GM12878 (cell line): ENCODE data around the gene CMTM3. TPM values are rescaled to one million over a fixed set of nuclear protein-coding genes. Genes with fewer than 3 reads are reported as not detected.
A peak's percentile ranks its signal among the peaks of the same experiment; 100 is the strongest.

Source experiments
- ATAC-seq: fragments of 200-7000 bp; cut with Tn5 transposase; 3 replicates; pipeline ENCODE4 v1.9.1; 2020; ENCODE audit warnings: mild to moderate bottlenecking, moderate library complexity
- BruUV-seq: library from RNA; stranded (reverse); fragments of 400-500 nt; replicated peaks from 2 replicates; lab custom pipeline; 2021; lab: Mats Ljungman, UMichigan
- CTCF ChIA-PET: fragments of 300-600 bp; sonication (Branson Sonifier 250); formaldehyde crosslinking; extraction: SDS; loops from one replicate; lab custom pipeline; 2021; ENCODE audit warnings: inconsistent platforms; lab: Yijun Ruan, JAX
- POLR2A ChIA-PET: fragments of 350-600 bp; formaldehyde crosslinking; extraction: SDS; loops from one replicate; lab custom pipeline; 2021; ENCODE audit warnings: inconsistent platforms; lab: Charles Lee
- RAD21 ChIA-PET: fragments of 300-600 bp; sonication (Branson Sonifier 250); formaldehyde crosslinking; loops from one replicate; lab custom pipeline; 2023; ENCODE audit warnings: antibody characterized with exemption; ENCODE audit not compliant: unreplicated experiment; lab: Charles Lee
- SMC1A ChIA-PET: fragments of 300-600 bp; sonication (Branson Sonifier 250); formaldehyde crosslinking; loops from one replicate; lab custom pipeline; 2023; ENCODE audit not compliant: unreplicated experiment, uncharacterized antibody; lab: Charles Lee
- DNase-seq: peaks from one replicate; pipeline ENCODE4 v3.0.0-alpha.2; 2011; ENCODE audit warnings: low read depth, low spot score
- FAIRE-seq: peaks from 3 replicates; lab custom pipeline; 2011; peaks lifted over from hg19 to GRCh38; lab: Jason Lieb, UNC
- H2AFZ ChIP-seq: 2 replicates; pipeline ENCODE4 v1.6.0; 2011; ENCODE audit warnings: low read depth, low read length, control low read depth; ENCODE audit not compliant: control insufficient read depth
- H3K27ac ChIP-seq: 2 replicates; pipeline ENCODE4 v1.5.1; 2011; ENCODE audit warnings: control low read depth; ENCODE audit not compliant: control insufficient read depth, insufficient read depth
- H3K27me3 ChIP-seq, 2 experiments: replicated peaks in 1 of 2; 2 replicates each; pipeline versions ENCODE4 v1.6.0 to v1.6.1; 2011; ENCODE audit warnings: low read length in 1 of 2; ENCODE audit not compliant: control insufficient read depth in 2 of 2, insufficient read depth in 2 of 2
- H3K36me3 ChIP-seq, 2 experiments: 2 replicates each; pipeline ENCODE4 v1.5.1; 2011; ENCODE audit warnings: low read length in 1 of 2; ENCODE audit not compliant: control insufficient read depth in 2 of 2, insufficient read depth in 2 of 2
- H3K4me1 ChIP-seq: 2 replicates; pipeline ENCODE4 v1.6.1; 2011; ENCODE audit warnings: mild to moderate bottlenecking, low read length, moderate library complexity, mixed read lengths; ENCODE audit not compliant: control insufficient read depth, insufficient read depth
- H3K4me2 ChIP-seq: 2 replicates; pipeline ENCODE4 v1.6.0; 2011; ENCODE audit warnings: control low read depth; ENCODE audit not compliant: control insufficient read depth, insufficient read depth
- H3K4me3 ChIP-seq: fragments of 200-600 bp; sonication (generic); 2 replicates; pipeline ENCODE4 v1.5.1; 2016
- H3K79me2 ChIP-seq: 2 replicates; pipeline ENCODE4 v1.6.0; 2011; ENCODE audit warnings: low read length; ENCODE audit not compliant: control insufficient read depth, insufficient read depth
- H3K9ac ChIP-seq: 2 replicates; pipeline ENCODE4 v1.8.0; 2011; ENCODE audit warnings: low read length, control low read depth, mixed read lengths; ENCODE audit not compliant: control insufficient read depth, insufficient read depth
- H3K9me3 ChIP-seq: replicated peaks from 3 replicates; pipeline ENCODE4 v1.5.1; 2011; ENCODE audit warnings: mild to moderate bottlenecking, low read length; ENCODE audit not compliant: control insufficient read depth, insufficient read depth
- H4K20me1 ChIP-seq: 2 replicates; pipeline ENCODE4 v1.6.0; 2011; ENCODE audit not compliant: control insufficient read depth, insufficient read depth
- EED ChIP-seq: sonication (generic); IDR thresholded peaks from 2 replicates; pipeline ENCODE4 v1.6.1; 2016; ENCODE audit warnings: antibody characterized with exemption, low read depth
- EGR1 ChIP-seq, 2 experiments: IDR thresholded peaks; 1 replicate in 1 of 2; 2 replicates in 1 of 2; pipeline ENCODE4 v1.6.1; 2011 to 2012; ENCODE audit warnings: low read depth in 2 of 2, low read length in 2 of 2, borderline replicate concordance in 1 of 2, mild to moderate bottlenecking in 1 of 2, moderate library complexity in 1 of 2
- EZH2 ChIP-seq: IDR thresholded peaks from 2 replicates; pipeline ENCODE4 v1.6.1; 2012; ENCODE audit warnings: low read depth, mild to moderate bottlenecking, control low read depth, inconsistent platforms, low read length, borderline replicate concordance; ENCODE audit not compliant: control insufficient read depth
- FOXM1 ChIP-seq: IDR thresholded peaks from 2 replicates; pipeline ENCODE4 v1.6.1; 2012; ENCODE audit warnings: low read depth, mild to moderate bottlenecking, inconsistent platforms, low read length, moderate library complexity
- HDGF ChIP-seq: fragments of 450-650 bp; IDR thresholded peaks from 2 replicates; pipeline ENCODE4 v1.6.1; 2016; ENCODE audit warnings: antibody characterized with exemption
- IKZF1 ChIP-seq: fragments of 450-650 bp; conservative IDR thresholded peaks from 2 replicates; pipeline ENCODE4 v1.6.1; 2017; ENCODE audit warnings: antibody characterized with exemption, mild to moderate bottlenecking
- MTA2 ChIP-seq: fragments of 450-650 bp; IDR thresholded peaks from 2 replicates; pipeline ENCODE4 v1.6.1; 2016; ENCODE audit warnings: low read depth, mild to moderate bottlenecking, moderate library complexity
- NBN ChIP-seq: fragments of 450-650 bp; IDR thresholded peaks from 2 replicates; pipeline ENCODE4 v1.6.1; 2016
- SREBF2 ChIP-seq: IDR thresholded peaks from 2 replicates; pipeline ENCODE4 v1.6.1; 2012; ENCODE audit warnings: mild to moderate bottlenecking, low read length
- WRNIP1 ChIP-seq: IDR thresholded peaks from 2 replicates; pipeline ENCODE4 v1.6.1; 2011; ENCODE audit warnings: low read depth, low read length, improper control_type of control experiment, borderline replicate concordance
- YY1 ChIP-seq: IDR thresholded peaks from 2 replicates; pipeline ENCODE4 v1.6.1; 2011; ENCODE audit warnings: low read depth, mild to moderate bottlenecking, low read length
- WGBS: methylation state at CpG from one replicate; pipeline ENCODE4 v1.1.6; 2016; ENCODE audit warnings: low lambda C conversion rate; ENCODE audit not compliant: insufficient replicate concordance, insufficient coverage; ENCODE audit errors: missing lambda C conversion rate; 5-methylcytosine and 5-hydroxymethylcytosine counted together
- in situ Hi-C: fragments of 300-500 bp; cut with MboI; formaldehyde crosslinking; loops from 9 replicates; pipeline ENCODE4 v1.14.3; 2018; ENCODE audit warnings: mixed read lengths
- intact Hi-C: fragments of 100-400 bp; cut with micrococcal nuclease; formaldehyde crosslinking; loops from one replicate; pipeline ENCODE4 v1.14.2; 2022; ENCODE audit not compliant: unreplicated experiment
- polyA plus RNA-seq, 11 experiments: library from polyadenylated mRNA; depleted of rRNA in 4 of 11; unstranded in 6 of 11; stranded (reverse) in 5 of 11; fragments of >200 nt; fragmentation: Nextera tagmentation in 4 of 11; fragmentation: Illumina TruSeq in 1 of 11; extraction: Ambion mirVana in 4 of 11; extraction: Trizol in 1 of 11; gene quantifications; 1 replicate in 1 of 11; 2 replicates in 10 of 11; pipeline versions ENCODE4 v1.2.1 to v1.2.3, GENCODE V29; 2011 to 2016; ENCODE audit warnings: inconsistent platforms in 2 of 11, missing spikeins in 2 of 11, low read depth in 1 of 11
- total RNA-seq, 4 experiments: library from RNA; depleted of rRNA in 3 of 4; stranded (reverse); fragments of >200 nt in 3 of 4; fragmentation: Illumina TruSeq in 1 of 4; extraction: Trizol in 1 of 4; gene quantifications; 2 replicates each; pipeline versions ENCODE4 v1.2.1 to v1.2.3, GENCODE V29; 2013 to 2021
- TF ChIP-seq, protein P1 (sequence below): fragments of 450-650 bp; IDR thresholded peaks from 2 replicates; pipeline ENCODE4 v1.6.1; 2016; ENCODE audit warnings: mild to moderate bottlenecking
- TF ChIP-seq, protein P2 (sequence below): fragments of 450-650 bp; IDR thresholded peaks from 2 replicates; pipeline ENCODE4 v1.6.1; 2018; ENCODE audit warnings: borderline replicate concordance, mild to moderate bottlenecking; ENCODE audit not compliant: partially characterized antibody
- TF ChIP-seq, protein P3 (sequence below): fragments of 450-650 bp; IDR thresholded peaks from 2 replicates; pipeline ENCODE4 v1.6.1; 2017; ENCODE audit warnings: mild to moderate bottlenecking, moderate library complexity

Gene CMTM3
- total and polyA plus RNA-seq, 10 of the 15 experiments (the other 5 are each of a cell fraction or from before 2014, with no cell fraction given), result 5.4 to 47.4 (median 28.6) TPM

DNA sequence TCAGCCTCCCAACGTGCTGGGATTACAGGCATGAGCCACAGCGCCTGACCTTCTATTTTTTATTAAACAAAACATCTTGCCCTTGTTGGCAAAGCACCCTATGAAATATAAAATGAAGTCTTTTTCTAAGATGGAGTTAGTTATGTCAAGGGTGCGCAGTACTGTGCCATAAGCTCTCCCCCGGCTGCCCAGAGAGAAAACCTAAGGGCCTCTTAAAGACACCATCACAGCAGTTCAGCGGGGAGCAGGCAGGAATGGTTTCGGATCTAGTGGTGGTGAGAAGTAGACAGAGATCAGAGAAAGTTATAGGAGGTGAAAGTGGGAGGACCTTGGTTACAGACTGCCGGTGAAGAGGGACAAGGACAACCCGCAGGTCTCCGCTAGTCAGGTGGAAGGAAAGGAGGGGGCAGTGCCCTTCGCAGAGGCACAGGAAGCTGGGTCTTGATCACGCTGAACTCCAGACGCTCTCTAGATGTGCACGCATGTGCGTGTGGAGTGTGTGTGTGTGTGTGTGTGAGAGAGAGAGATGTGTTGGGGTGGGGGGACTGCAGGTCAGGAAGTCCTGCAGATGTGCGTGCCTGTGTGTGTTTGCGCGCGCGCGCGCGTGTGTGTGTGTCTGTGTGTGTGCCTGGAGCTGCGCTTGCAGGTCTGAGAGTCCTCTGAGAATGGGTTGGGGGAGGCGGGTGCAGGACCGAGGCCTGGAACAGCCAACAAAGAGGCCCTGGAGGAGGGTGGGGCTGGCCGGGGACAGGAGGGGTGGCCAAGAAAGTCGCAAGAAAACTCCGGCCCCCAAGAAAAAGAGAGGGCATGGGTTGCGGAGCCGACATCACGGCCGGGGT is 748 bp upstream of the CMTM3 start:
- Histone ChIP-seq H3K4me2 (peak overlapping the region; percentile 74), H3K4me3 (peak overlapping the region; percentile 69; the same call in 1 of the 2 replicates), H3K4me1 (peaks cover 17% of the 10 kb centered on the region), H4K20me1 (no peaks in the 10 kb centered on the region), H3K9ac (peak overlapping the region; percentile 62), H3K79me2 (no peaks in the 10 kb centered on the region), H2AFZ (peak overlapping the region; percentile 42), H3K27ac (peak overlapping the region; percentile 27; the same call in 1 of the 2 replicates), H3K36me3 (no peaks in the 10 kb centered on the region; a peak in 1 of 4 replicates), H3K9me3 (peaks cover 14% of the 10 kb centered on the region; the same call in 2 of the 3 replicates), H3K27me3 (no peaks in the 10 kb centered on the region)
- ChIA-PET POLR2A (interaction anchor here (0.5 to 1.2 kb wide), 3 partner anchors 14 to 64 kb away, joined by 3 to 5 read pairs (median 4); no protein-coding TSS in a partner anchor), CTCF (interaction anchor here (1.0 to 3.7 kb wide), 8 partner anchors 10 to 127 kb away, joined by 3 to 24 read pairs (median 4); no protein-coding TSS in a partner anchor), RAD21 (interaction anchor here (0.6 to 1.8 kb wide), 8 partner anchors 14 to 197 kb away, joined by 3 to 8 read pairs (median 4); no protein-coding TSS in a partner anchor), SMC1A (interaction anchor here (0.6 to 1.8 kb wide), 6 partner anchors 9 to 52 kb away, joined by 3 to 5 read pairs (median 4); partner anchors contain the start of gene CKLF)
- WGBS, result 13% methylated on average over 30 of the region's 32 CpGs
- peak; percentile 43 for ATAC-seq
- in situ Hi-C loops (no loop called here), intact Hi-C loops (loop anchor here (2.0 kb wide), 1 partner anchor 87 kb away; no protein-coding TSS in a partner anchor)
- no peak for DNase-seq
- BruUV-seq, result no TSS peak
- no peak for FAIRE-seq
- no peak for TF ChIP-seq FOXM1
- peak; percentile 63 for TF ChIP-seq IKZF1
- TF ChIP-seq HDGF, result peak; percentile 96
- no peak for TF ChIP-seq EZH2
- peak; percentile 52; the same call in 1 of the 2 replicates for TF ChIP-seq MTA2
- TF ChIP-seq, protein P1, sequence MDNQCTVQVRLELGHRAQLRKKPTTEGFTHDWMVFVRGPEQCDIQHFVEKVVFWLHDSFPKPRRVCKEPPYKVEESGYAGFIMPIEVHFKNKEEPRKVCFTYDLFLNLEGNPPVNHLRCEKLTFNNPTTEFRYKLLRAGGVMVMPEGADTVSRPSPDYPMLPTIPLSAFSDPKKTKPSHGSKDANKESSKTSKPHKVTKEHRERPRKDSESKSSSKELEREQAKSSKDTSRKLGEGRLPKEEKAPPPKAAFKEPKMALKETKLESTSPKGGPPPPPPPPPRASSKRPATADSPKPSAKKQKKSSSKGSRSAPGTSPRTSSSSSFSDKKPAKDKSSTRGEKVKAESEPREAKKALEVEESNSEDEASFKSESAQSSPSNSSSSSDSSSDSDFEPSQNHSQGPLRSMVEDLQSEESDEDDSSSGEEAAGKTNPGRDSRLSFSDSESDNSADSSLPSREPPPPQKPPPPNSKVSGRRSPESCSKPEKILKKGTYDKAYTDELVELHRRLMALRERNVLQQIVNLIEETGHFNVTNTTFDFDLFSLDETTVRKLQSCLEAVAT, result peak; percentile 80; the same call in 1 of the 2 replicates
- TF ChIP-seq, protein P2, sequence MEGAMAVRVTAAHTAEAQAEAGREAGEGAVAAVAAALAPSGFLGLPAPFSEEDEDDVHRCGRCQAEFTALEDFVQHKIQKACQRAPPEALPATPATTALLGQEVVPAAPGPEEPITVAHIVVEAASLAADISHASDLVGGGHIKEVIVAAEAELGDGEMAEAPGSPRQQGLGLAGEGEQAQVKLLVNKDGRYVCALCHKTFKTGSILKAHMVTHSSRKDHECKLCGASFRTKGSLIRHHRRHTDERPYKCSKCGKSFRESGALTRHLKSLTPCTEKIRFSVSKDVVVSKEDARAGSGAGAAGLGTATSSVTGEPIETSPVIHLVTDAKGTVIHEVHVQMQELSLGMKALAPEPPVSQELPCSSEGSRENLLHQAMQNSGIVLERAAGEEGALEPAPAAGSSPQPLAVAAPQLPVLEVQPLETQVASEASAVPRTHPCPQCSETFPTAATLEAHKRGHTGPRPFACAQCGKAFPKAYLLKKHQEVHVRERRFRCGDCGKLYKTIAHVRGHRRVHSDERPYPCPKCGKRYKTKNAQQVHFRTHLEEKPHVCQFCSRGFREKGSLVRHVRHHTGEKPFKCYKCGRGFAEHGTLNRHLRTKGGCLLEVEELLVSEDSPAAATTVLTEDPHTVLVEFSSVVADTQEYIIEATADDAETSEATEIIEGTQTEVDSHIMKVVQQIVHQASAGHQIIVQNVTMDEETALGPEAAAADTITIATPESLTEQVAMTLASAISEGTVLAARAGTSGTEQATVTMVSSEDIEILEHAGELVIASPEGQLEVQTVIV, result peak; percentile 9
- TF ChIP-seq SREBF2, result no peak
- TF ChIP-seq EGR1 (IDR thresholded peaks at IDR 0.05; ENCODE audit: borderline replicate concordance in 1 of 2, low read depth in 2 of 2, low read length in 2 of 2), result peak in 1 of 2 experiments; percentile 45; a peak in 1 of 3 replicates
- TF ChIP-seq YY1, result peak; percentile 28; the same call in 1 of the 2 replicates
- TF ChIP-seq, protein P3, sequence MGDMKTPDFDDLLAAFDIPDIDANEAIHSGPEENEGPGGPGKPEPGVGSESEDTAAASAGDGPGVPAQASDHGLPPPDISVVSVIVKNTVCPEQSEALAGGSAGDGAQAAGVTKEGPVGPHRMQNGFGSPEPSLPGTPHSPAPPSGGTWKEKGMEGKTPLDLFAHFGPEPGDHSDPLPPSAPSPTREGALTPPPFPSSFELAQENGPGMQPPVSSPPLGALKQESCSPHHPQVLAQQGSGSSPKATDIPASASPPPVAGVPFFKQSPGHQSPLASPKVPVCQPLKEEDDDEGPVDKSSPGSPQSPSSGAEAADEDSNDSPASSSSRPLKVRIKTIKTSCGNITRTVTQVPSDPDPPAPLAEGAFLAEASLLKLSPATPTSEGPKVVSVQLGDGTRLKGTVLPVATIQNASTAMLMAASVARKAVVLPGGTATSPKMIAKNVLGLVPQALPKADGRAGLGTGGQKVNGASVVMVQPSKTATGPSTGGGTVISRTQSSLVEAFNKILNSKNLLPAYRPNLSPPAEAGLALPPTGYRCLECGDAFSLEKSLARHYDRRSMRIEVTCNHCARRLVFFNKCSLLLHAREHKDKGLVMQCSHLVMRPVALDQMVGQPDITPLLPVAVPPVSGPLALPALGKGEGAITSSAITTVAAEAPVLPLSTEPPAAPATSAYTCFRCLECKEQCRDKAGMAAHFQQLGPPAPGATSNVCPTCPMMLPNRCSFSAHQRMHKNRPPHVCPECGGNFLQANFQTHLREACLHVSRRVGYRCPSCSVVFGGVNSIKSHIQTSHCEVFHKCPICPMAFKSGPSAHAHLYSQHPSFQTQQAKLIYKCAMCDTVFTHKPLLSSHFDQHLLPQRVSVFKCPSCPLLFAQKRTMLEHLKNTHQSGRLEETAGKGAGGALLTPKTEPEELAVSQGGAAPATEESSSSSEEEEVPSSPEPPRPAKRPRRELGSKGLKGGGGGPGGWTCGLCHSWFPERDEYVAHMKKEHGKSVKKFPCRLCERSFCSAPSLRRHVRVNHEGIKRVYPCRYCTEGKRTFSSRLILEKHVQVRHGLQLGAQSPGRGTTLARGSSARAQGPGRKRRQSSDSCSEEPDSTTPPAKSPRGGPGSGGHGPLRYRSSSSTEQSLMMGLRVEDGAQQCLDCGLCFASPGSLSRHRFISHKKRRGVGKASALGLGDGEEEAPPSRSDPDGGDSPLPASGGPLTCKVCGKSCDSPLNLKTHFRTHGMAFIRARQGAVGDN, result peak; percentile 80
- TF ChIP-seq NBN, result peak; percentile 99
- no peak for TF ChIP-seq WRNIP1
- TF ChIP-seq EED, result 0 out of 2 replicates have a peak, but pooled peaks have one; percentile 51
